DMS 273 (cell line): ENCODE data around the gene CENPC.
"Not testable (repeated sequence)": the region's sequence is repeated elsewhere in the genome, so short reads cannot be mapped to it uniquely, and the experiment has no call there.

Experiments
- DNase-seq: peaks from one replicate; lab custom pipeline; 2025; ENCODE audit not compliant: unreplicated experiment; lab: John Stamatoyannopoulos, UW

CENPC gene

DNA sequence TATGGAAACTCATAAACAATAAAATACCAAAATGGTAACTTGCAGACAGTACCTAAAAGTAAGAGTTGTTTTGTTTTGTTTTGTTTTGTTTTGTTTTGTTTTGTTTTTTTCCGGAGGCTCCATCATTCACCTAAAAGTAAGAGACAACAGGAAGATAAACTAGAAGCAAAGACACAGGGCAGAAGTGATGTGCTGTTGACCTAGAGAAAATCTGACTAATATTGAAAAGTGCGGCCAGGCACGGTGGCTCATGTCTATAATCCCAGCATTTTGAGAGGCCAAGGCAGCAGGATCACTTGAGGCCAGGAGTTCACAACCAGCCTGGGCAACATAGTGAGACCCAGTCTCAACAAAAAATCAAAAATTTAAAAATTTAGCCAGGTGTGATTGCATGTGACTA, 5.6 kb upstream of the CENPC start:
- DNase-seq: no peak

DNA sequence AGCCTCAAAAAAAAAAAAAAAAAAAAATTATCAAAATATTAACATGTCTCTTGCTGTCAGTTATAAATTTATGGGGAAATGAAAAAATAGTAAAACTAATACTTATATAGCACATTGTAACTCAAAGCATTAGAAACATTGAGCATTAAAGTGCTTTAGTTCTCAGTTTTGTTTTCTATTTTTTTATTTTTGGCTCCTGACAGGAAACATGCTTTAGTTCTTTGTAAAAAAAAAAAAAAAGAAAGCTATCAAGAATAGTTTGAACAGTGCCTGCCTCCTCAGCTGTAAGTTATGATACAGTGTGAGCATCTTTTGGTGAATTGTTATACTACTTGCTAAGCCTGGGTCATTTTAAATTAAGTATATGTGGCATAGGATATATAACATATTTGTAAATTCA, 5.1 kb upstream of the CENPC start:
- DNase-seq: no peak

DNA sequence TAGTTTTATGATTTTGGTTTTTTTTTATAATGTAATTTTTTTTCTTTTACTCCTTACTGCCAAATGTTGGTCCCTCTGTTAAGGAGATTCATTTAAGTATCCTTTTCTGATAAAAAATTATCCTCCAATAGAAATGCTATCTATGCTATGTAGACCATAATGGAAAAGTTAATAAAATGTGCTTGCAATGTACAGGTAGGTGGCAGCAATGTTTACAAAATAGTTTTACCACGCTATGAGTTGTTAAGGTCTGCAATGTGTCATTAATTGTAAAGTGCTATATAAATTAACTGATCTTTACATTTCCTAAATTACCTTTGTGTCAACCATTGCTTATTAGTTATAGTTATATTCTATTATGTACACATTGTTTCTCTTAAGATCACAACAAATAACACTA, 3.8 kb upstream of the CENPC start:
- peak; percentile 45 for DNase-seq

DNA sequence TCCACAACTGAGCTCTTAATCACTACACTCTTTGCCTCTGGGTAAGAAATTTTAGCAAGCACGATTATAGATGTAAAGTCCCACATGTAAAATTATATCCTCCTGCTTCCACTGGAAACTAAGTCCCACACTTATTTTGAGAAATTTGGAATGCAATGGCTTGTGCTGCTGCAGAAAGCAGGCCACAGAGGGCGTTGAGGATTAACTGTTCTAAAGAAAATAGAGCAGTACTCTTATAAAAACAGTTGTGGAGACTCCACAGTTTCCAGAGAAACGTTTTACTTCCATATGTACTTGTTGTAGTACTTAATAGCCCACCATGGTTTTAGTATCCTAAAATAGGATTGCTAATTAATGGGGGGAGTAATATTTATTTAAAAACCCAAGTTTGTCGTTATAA, 1.7 kb upstream of the CENPC start:
- DNase-seq: no peak

DNA sequence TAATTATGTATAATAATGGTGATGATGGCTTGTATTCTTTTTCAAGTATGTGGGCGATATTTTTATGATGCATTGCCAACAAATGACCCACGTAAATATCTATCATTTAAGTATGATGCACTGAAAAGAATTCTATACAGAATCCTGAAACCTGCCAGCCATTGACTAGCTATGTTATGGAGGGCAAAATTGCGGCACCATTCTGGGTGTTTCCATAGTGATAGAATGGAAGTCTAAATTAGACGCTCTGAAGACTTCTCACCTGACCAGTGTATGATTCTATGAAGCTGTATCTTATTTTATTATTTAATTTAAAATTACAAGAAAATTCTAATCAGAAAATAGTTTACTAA, 677 bp upstream of the CENPC start:
- peak; percentile 14 for DNase-seq

DNA sequence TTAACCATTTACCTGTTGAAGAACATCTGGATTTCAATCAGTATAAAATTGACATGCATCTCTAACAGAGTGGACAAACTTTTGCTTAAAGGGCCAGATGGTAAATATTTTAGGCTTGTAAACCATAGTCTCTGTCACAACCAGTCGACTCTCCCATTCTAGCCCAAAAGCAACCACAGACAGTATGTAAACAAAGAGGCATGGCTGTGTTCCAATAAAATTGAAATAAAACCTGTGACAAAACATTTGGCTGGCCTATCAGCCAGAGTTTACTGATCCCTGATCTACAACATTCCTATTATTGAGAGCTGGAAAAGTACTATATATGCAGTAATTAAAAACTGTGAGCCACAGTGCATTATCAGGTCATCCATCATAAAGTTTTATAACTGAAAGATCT, 3.2 kb downstream of the CENPC start:
- DNase-seq: no peak

DNA sequence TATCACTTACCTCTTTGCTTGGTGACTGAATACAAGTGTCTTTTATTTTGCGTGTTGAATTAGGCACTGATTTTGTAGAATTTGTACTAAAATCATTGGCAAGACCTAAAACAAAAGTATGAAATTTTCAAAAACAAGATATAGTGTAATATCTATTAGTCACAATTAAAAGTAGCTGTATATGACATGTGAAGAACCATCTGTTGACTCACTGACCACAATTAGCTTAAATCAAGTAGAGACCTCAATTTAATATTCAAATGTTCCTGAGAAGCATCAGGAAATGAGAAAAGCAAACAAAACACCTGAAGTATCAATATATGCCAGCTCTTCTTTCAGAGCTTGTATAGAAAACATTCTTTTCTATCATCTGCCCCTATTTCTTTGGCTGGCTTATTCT, 5.5 kb downstream of the CENPC start:
- DNase-seq: no peak

DNA sequence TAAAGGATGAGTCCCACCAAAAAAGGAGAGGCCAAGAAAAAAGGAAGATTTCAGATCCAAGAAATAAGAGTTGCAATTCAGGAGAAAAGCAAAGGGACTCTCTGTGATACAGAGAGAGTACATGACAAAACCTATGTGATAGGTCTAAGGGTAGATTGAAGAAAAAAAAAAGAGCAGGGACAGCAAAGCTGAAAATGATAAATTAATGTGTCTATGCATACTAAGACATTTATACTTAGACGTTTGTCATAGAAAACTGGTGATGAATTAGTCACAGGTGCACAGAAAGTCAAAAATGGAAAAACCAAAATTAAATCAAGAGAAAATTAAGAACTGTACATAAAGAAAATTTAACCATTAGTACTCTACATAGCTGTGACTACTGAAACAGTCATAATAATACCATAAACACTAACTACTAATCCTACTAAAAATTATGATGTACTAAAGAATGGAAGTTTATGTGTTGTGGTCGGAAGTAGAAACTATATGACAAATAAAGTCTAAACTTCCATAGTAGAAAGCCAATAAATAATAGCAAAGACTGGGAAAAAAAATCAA, 9.9 kb downstream of the CENPC start:
- no peak for DNase-seq

DNA sequence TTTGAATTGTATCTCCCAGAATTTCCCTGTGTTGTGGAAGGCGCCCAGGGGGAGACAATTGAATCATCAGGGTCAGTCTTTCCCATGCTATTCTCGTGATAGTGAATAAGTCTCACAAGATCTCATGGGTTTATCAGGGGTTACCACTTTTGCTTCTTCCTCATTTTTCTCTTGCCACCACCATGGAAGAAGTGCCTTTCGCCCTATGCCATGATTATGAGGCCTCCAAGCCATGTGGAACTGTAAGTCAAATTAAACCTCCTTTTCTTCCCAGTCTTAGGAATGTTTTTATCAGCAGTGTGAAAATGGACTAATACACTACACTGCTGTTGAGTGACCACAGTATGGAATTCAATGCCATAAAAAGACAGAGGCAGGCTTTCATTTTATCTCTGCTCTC, 12.2 kb downstream of the CENPC start:
- no peak for DNase-seq

DNA sequence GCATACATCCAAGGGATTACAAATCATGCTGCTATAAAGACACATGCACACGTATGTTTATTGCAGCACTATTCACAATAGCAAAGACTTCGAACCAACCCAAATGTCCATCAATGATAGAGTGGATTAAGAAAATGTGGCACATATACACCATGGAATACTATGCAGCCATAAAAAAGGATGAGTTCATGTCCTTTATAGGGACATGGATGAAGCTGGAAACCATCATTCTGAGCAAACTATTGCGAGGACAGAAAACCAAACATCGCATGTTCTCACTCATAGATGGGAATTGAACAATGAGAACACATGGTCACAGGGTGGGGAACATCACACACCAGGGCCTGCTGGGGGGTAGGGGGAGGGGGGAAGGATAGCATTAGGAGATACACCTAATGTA, 12.9 kb downstream of the CENPC start:
- peak; percentile 2 for DNase-seq

DNA sequence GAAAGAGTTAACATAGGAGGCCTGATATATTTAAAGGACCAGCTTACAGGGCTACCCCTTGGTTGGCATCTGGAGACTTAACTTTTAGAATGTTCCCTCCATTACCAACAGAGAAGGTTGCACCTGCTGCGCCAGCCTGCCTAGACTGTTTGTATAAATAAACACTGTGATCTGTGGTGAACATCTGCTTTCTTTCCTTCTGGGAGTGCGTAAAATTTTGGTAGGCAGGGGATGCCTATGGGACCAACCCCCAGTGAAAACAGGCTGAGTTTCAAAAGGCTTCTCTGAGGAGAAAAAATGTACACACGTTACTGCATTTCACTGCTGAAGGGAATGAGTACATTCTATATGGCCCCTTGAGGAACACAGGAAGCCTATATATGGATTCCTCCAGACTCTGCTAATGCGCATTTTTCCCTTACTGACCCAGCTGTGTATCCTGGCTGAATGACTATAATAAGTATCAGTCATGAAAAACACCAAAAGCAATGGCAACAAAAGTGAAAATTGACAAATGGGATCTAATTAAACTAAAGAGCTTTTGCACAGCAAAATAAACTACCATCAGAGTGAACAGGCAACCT, 13.8 kb downstream of the CENPC start:
- DNase-seq: peak; percentile 87

DNA sequence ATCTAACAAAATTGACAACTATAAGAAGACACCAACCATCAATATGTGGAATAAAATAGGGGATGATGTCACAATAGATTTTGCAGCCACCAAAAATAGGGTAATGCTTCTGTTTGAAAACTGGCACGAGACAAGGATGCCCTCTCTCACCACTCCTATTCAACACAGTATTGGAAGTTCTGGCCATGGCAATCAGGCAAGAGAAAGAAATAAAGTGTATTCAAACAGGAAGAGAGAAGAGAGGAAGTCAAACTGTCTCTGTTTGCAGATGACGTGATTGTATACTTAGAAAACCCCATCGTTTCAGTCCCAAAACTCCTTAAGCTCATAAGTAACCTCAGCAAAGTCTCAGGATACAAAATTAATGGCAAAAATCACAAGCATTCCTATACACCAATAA, 21.2 kb downstream of the CENPC start:
- not testable (repeated sequence) for DNase-seq

DNA sequence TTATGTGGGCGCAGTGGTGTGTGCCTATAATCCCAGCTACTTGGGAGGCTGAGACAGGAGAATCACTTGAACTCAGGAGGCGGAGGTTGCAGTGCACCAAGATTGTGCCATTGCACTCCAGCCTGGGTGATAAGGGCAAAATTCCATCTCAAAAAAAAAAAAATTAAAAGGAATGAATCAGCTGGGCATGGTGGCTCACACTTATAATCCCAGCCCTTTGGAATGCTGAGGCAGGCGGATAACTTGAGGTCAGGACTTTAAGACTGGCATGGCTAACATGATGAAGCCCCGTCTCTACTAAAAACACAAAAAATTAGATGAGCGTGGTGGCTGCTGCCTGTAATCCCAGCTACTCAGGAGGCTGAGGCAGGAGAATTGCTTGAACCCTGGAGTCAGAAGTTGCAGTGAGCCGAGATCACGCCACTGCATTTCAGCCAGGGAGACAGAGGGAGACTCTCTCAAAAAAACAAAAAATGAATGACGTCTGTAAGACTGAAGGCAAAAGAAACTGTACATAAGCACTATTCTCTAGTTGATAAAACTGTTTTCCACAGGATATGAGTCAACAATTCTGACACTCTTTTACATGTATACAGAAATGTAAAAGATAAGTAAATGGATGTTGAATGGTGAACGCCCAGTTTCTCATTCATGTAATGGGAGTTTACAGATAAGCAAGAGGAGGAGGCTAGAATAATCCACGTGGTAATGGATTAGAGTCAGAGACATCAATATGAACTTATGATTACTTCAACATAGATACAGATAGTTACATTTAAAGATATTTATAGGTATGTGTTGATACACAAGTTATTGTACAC, 22.2 kb downstream of the CENPC start:
- DNase-seq: no peak

DNA sequence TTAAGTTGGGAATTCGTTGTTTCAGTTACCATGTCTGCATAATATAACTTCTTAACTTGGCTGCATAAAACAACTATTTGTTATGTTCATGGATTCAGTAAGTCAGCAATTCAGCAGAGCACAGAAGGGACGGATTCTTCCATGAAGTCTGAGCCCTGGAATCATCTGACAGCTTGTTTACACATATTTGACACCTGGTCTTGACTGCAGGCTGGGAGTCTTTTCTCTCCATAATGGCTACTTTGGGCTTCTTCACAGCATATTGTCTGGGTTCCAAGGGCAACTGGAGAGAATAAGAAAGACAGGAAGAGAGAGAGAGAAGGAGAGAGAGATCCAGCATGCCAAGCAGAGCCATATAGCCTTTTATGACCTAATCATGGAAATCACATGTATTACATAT, 23.1 kb downstream of the CENPC start:
- DNase-seq: peak; percentile 2

DNA sequence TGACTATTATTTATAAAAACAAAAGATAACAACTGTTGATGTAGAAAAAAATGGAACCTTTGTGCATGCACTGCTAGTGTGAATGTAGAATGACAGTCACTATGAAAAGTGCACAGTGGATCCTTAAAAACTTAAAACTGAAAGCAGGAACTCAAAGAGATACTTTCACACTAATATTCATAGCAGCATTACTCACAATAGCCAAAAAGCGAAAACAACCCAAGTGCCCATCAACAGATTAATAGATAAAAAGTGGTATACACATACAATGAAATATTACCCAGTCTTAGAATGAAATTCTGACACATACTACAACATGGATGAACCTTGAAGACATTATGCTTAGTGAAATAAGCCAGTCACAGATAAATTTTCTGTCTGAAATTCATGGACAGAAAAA, 23.8 kb downstream of the CENPC start:
- no peak for DNase-seq

DNA sequence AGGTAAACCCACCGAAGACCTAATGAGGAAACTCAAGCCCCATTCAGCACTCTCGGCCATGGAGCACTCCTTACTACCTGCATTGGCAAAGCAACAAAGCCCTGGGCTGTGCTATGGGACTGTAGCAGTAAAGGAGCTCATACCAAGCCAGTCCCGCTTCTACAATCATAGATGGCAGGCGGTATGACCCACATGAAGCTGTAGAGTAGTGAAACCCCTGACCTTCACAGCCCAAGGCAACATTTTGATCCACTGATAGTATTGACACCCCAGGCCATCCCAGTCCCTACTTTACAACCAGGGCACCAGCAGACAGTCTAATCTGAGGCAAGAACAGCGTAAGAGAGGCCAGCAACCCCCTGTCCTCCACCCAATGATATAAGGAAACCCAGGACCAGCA, 25.2 kb downstream of the CENPC start:
- DNase-seq: no peak

DNA sequence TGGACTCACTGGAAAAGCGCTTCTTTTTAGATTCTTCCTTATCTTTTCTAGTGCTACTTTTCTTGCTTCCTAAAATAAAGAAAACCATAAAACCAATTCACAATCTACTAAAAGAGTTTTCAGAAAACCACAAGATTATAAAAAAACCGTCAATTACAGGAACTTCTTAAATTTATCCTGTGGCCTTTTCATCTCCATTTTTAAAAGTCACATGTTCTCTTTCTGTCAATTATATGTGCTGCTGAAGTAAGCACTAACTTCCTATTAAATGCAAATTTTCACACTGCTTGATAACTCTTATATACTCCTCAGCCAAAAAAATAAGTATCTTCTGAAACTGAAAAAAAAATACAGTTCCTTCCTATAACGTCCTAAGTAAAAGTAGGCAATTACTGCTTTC, 32.8 kb downstream of the CENPC start:
- no peak for DNase-seq

DNA sequence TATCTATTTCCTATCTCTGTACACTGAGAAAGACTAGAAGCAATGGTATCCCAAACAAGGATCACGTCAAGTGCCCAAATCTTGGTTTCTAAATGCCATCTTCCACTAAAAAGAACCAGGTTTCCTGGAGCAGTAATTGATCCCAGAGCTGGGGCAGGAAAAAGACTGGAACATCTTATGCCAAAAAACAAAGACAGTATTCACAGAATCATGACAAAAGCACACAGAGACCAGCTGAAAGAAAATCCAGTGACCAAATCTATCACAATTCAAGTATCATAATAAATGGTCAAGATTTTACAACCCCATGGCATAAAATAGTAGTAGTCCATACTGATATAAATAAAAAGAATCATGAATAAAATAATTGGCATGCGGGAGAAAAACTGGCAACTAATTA, 44.9 kb downstream of the CENPC start:
- DNase-seq: no peak

DNA sequence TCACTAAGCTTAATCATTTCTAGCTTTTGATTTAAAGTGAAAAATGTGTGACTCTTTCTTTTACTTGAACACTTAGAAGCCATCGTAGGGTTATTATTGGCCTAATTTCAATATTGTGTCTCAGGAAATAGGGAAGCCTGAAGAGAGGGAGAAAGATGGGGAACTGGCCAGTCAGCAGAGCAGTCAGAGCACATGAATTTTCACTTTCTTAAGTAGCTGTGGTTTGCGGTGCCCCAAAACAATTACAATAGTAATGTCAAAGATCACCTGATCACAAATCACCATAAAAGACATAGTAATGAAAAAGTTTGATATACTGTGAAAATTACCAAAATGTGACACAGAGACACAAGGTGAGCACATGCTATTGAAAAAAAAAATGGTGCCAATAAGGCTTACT, 45.5 kb downstream of the CENPC start:
- no peak for DNase-seq

DNA sequence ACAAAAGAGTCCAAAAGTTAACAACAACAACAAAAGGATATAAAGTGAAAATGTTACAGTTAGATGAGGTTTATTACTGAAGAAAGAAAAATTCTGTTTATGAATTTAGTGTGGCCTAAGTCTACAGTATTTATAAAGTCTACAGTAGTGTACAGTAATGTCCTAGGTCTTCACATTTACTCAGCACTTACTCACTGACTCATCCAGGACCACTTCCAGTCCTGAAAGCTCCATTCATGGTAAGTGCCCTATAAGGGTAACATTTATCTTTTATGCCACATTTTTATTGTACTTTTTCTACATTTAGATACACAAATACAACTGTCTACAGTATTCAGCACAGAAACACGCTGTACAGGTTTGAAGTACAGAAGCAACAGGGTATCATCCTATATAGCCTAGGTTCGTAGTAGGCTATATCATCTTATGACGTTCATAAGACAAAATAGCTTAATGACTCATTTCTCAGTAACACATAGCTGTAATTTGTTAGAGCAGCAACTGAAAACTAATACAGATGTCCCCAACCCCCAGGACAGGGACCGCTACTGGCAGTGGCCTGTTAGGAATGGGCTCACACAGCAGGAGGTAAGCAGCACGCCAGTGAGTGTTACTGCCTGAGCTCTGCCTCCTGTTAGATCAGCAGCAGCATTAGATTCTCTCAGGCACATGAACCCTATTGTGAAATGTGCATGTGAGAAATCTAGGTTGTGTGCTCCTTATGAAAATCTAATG, 61.3 kb downstream of the CENPC start:
- no peak for DNase-seq

DNA sequence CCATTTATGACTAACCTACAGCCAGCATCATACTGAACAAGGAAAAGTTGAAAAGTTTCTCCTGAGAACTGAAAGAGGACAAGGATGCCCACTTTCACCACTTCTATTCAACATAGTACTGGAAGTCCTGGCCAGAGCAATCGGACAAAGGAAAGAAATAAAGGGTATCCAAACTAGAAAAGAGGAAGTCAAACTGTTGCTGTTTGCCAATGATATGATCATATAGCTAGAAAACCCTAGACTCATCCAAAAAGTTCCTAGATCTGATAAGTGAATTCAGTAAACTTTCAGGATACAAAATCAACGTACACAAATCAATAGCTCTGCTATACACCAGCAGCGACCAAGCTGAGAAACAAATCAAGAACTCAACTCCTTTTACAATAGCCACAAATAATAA, 64.5 kb downstream of the CENPC start:
- DNase-seq: no peak

DNA sequence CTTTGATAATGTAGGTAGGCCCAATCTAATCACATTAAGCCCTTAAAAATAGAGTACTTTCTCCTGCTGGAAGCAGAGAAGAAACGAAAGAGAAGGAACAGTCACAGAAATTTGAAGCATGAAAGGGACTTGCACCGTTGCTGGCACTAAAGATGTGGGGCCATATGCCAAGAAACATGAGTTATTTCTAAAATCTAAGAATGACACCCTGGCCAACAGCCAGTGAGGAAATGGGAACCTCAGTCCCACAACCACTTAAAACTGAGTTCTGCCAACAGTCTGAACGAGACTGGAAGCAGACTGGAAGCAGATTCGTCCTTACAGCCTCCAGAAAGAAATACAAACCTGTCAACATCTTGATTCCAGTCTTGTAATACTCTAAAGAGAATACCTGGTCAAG, 70.1 kb downstream of the CENPC start:
- no peak for DNase-seq
